CD4-positive, alpha-beta T cell (primary cell): ENCODE results near the gene OST4. TPM values are rescaled to one million over a fixed set of nuclear protein-coding genes. Genes with fewer than 3 reads are reported as not detected.

Source experiments
- ATAC-seq: fragments of 200-7000 bp; cut with Tn5 transposase; one replicate; pipeline ENCODE4 v1.10.0; 2022; ENCODE audit warnings: mild to moderate bottlenecking; ENCODE audit not compliant: poor library complexity
- CTCF ChIA-PET: fragments of 350-600 bp; sonication (Branson Sonifier 250); formaldehyde crosslinking; loops from one replicate; lab custom pipeline; 2021; ENCODE audit warnings: antibody characterized with exemption, inconsistent platforms; lab: Charles Lee
- POLR2A ChIA-PET: fragments of 350-600 bp; sonication (Branson Sonifier 250); formaldehyde crosslinking; loops from one replicate; lab custom pipeline; 2021; ENCODE audit warnings: antibody characterized with exemption, inconsistent platforms; lab: Charles Lee
- DNase-seq, 14 experiments: peaks; one replicate each; pipeline ENCODE4 v3.0.0-alpha.2; 2013 to 2020; ENCODE audit warnings: mixed read lengths in 2 of 14
- H3K27ac ChIP-seq, 2 donors: one replicate each; pipeline versions ENCODE4 v1.5.1 to v1.7.0; 2013; ENCODE audit warnings: low read length in 2 of 2, low read depth in 1 of 2, mild to moderate bottlenecking in 1 of 2
- H3K27me3 ChIP-seq, 2 experiments: 1 replicate in 1 of 2; 2 replicates in 1 of 2; pipeline versions ENCODE4 v1.6.1 to v1.7.0; 2013; ENCODE audit warnings: low read length in 2 of 2, control low read depth in 1 of 2, mild to moderate bottlenecking in 1 of 2, moderate library complexity in 1 of 2; ENCODE audit not compliant: insufficient read depth in 2 of 2, control insufficient read depth in 1 of 2
- H3K36me3 ChIP-seq: one replicate; pipeline ENCODE4 v1.6.1; 2013; ENCODE audit warnings: low read length, control low read depth; ENCODE audit not compliant: insufficient read depth
- H3K4me1 ChIP-seq: one replicate; pipeline ENCODE4 v1.6.1; 2013; ENCODE audit warnings: low read length, control low read depth; ENCODE audit not compliant: insufficient read depth
- H3K4me3 ChIP-seq: one replicate; pipeline ENCODE4 v1.5.1; 2013; ENCODE audit warnings: mild to moderate bottlenecking, low read length, moderate library complexity
- H3K9me3 ChIP-seq, 2 experiments: 1 replicate in 1 of 2; 2 replicates in 1 of 2; pipeline versions ENCODE4 v1.6.1 to v1.7.0; 2013; ENCODE audit warnings: low read length in 2 of 2, mild to moderate bottlenecking in 2 of 2, control low read depth in 1 of 2, moderate library complexity in 1 of 2; ENCODE audit not compliant: control insufficient read depth in 1 of 2, insufficient read depth in 1 of 2
- H3K27ac Mint-ChIP-seq: one replicate; pipeline ENCODE4 v1.8.0; 2020; ENCODE audit warnings: mixed read lengths
- H3K27me3 Mint-ChIP-seq: one replicate; pipeline ENCODE4 v1.8.0; 2021; ENCODE audit warnings: mixed read lengths
- H3K36me3 Mint-ChIP-seq: one replicate; pipeline ENCODE4 v1.8.0; 2021; ENCODE audit warnings: low read depth, mixed read lengths
- H3K4me1 Mint-ChIP-seq: one replicate; pipeline ENCODE4 v1.8.0; 2021; ENCODE audit warnings: low read depth, mixed read lengths
- H3K4me3 Mint-ChIP-seq: one replicate; pipeline ENCODE4 v1.8.0; 2020; ENCODE audit warnings: mild to moderate bottlenecking, mixed read lengths
- H3K9me3 Mint-ChIP-seq: one replicate; pipeline ENCODE4 v1.8.0; 2020; ENCODE audit warnings: mixed read lengths
- intact Hi-C, 2 experiments: fragments of 100-400 bp; cut with DNase I in 1 of 2; cut with micrococcal nuclease in 1 of 2; formaldehyde crosslinking; loops; one replicate each; pipeline versions ENCODE4 v1.15.1 to v1.9.0; 2023 to 2025; cut with DNase I, micrococcal nuclease
- total RNA-seq, 174 experiments: library from RNA in 2 of 174; stranded (reverse) in 2 of 174; gene quantifications; one replicate each; pipeline ENCODE4 v1.2.3 and lab custom pipeline; 2021 to 2026
- TF ChIP-seq, protein P1 (sequence below): fragments of 200-600 bp; IDR thresholded peaks from one replicate; pipeline ENCODE4 v1.8.0; 2022; ENCODE audit warnings: antibody characterized with exemption, mild to moderate bottlenecking

Gene OST4
- total RNA-seq, 2 experiments from 2014 or later = 232 to 254 TPM

DNA sequence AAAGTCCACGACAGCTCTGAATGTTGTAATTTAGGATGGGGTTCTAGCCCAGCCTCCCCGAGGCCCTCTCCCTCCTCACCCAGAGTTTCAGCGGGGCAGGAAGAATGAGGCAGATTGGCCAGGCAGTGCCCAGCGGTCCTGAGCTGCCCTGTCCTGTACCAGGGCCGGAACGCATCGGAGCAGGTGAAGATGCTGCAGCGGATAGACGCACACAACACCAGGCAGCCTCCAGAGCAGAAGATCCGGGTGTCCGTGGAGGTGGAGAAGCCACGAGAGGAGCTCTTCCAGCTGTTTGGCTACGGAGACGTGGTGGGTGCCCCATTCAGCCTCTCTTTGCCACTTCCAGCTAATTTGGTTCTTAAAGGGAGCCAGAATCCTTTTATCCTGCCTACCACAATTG lies 25.9 kb upstream of the OST4 start:
- Mint-ChIP-seq H3K4me1 (peaks cover 11% of the 10 kb centered on the region), H3K27ac (no peak overlapping the region), H3K27me3 (no peaks in the 10 kb centered on the region), H3K4me3 (no peak overlapping the region), H3K9me3 (no peaks in the 10 kb centered on the region), H3K36me3 (peaks cover 7% of the 10 kb centered on the region)
- POLR2A ChIA-PET = interaction anchor here (1.3 to 2.4 kb wide), 2 partner anchors 11 to 26 kb away, joined by 3 to 8 read pairs; partner anchors contain the start of genes KHK and OST4
- TF ChIP-seq, protein P1, sequence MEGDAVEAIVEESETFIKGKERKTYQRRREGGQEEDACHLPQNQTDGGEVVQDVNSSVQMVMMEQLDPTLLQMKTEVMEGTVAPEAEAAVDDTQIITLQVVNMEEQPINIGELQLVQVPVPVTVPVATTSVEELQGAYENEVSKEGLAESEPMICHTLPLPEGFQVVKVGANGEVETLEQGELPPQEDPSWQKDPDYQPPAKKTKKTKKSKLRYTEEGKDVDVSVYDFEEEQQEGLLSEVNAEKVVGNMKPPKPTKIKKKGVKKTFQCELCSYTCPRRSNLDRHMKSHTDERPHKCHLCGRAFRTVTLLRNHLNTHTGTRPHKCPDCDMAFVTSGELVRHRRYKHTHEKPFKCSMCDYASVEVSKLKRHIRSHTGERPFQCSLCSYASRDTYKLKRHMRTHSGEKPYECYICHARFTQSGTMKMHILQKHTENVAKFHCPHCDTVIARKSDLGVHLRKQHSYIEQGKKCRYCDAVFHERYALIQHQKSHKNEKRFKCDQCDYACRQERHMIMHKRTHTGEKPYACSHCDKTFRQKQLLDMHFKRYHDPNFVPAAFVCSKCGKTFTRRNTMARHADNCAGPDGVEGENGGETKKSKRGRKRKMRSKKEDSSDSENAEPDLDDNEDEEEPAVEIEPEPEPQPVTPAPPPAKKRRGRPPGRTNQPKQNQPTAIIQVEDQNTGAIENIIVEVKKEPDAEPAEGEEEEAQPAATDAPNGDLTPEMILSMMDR = no peak
- Histone ChIP-seq H3K9me3 (no peaks in the 10 kb centered on the region), H3K36me3 (peaks cover 2% of the 10 kb centered on the region), H3K27ac (no peak overlapping the region), H3K4me1 (peaks cover 9% of the 10 kb centered on the region), H3K4me3 (no peak overlapping the region), H3K27me3 (no peaks in the 10 kb centered on the region)
- intact Hi-C loops = loop anchor here in 1 of 2 experiments (5.0 kb wide), 1 partner anchor 585 kb away; no protein-coding TSS in a partner anchor
- DNase-seq (no peak), ATAC-seq (no peak)
- CTCF ChIA-PET = interaction anchor here (1.3 kb wide), 1 partner anchor 94 kb away, joined by 3 read pairs; no protein-coding TSS in a partner anchor

DNA sequence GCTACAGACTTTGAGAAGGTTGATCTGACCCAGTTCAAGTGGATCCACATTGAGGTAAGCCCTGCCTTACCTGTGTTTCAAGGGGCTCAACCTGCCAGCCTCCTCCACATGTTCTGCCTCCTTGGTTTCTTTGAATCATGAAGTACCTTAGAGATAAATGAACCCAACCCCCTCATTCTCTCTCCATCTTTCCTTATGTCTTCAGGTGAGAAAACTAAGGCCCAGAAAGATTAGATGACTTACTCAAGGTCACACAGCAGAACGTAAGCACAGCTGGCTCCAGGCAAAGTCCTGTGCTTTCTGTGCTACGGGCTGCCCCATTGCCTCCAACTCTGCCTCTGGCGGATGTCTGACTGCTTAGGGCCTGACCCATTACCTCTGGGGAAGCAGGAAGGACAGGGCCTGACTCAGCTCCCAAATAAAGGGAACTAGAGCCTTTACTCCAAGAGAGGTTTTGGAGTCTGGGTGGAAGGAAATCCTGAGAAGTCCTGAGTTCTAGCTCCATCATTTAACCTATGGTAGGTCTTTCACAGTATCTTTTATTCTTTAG lies 25.4 kb upstream of the OST4 start:
- peaks cover 11% of the 10 kb centered on the region for H3K4me1 Mint-ChIP-seq
- POLR2A ChIA-PET = interaction anchor here (1.3 to 2.4 kb wide), 2 partner anchors 10 to 25 kb away, joined by 3 to 8 read pairs; partner anchors contain the start of genes KHK and OST4
- no peak for ATAC-seq

DNA sequence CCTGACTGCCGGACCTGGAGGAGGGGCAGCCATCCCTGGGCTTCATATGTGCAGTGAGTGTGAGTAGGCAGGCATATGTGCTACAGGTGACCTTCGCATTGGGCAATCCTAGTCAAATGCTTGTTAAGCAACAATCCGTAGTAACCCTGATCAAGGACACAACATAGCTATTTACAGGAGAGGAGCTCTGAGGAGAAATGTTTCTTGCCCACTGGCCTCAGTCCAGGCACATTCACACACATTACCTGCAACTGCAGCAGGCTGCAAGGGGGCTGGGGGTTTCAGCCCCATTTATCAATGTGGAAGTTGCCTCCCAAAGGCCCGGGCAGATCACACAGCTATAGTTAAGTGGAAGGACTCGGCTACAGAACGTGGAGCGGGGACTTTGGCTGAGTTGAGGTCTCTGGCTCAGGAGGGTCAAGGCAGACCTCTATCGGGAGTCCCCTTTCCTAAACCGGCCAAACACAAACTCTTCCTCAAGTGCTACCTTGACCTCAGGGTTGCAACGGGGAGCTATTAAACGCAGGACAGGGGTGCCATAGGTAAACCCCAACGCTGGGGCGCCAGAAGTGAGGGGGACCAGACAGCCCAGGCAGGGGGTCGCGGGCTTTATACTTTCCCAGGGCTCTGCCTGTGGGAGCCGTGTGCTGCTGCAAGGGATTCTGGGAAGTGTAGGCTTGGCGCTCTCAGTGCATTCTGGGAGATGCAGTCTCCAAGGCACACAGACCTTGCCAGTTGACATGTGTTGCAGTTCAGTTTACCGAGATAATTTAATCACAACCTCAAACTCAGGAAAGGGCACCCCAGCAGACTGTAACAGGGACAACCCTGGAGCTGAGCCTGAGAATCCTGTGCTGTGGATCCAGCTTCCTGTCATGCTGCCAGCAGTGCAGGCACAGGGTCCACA lies 24.5 kb upstream of the OST4 start:
- no peaks in the 10 kb centered on the region for H3K9me3 ChIP-seq
- H3K27me3 Mint-ChIP-seq = no peaks in the 10 kb centered on the region
- H3K9me3 Mint-ChIP-seq = no peaks in the 10 kb centered on the region
- intact Hi-C loops = loop anchor here in 1 of 2 experiments (5.0 kb wide), 1 partner anchor 586 kb away; no protein-coding TSS in a partner anchor
- H3K36me3 ChIP-seq = peaks cover 2% of the 10 kb centered on the region
- DNase-seq (peak in 8 of 14 experiments; percentile 19 to 73 (median 46)), ATAC-seq (peak; percentile 88)
- peak overlapping the region; percentile 23 for H3K4me3 ChIP-seq
- H3K27ac Mint-ChIP-seq = no peak overlapping the region
- TF ChIP-seq, protein P1 = no peak
- H3K4me3 Mint-ChIP-seq = peak overlapping the region; percentile 4
- no peaks in the 10 kb centered on the region for H3K27me3 ChIP-seq
- CTCF ChIA-PET = interaction anchor here (0.6 to 1.6 kb wide), 4 partner anchors 9 to 184 kb away, joined by 3 to 7 read pairs (median 4); partner anchors contain the start of gene KHK
- no peak overlapping the region for H3K27ac ChIP-seq
- peaks cover 11% of the 10 kb centered on the region for H3K4me1 Mint-ChIP-seq
- POLR2A ChIA-PET = interaction anchor here (2.4 kb wide), 1 partner anchor 9 kb away, joined by 8 read pairs; the partner anchor contains the start of gene KHK
- peaks cover 7% of the 10 kb centered on the region for H3K36me3 Mint-ChIP-seq
- peaks cover 9% of the 10 kb centered on the region for H3K4me1 ChIP-seq

More for the DNA sequence above, 25.4 kb upstream of the OST4 start:
- H3K4me1 ChIP-seq = peaks cover 9% of the 10 kb centered on the region
- intact Hi-C loops = loop anchor here in 1 of 2 experiments (5.0 kb wide), 1 partner anchor 585 kb away; no protein-coding TSS in a partner anchor
- no peaks in the 10 kb centered on the region for H3K27me3 ChIP-seq
- H3K27me3 Mint-ChIP-seq = no peaks in the 10 kb centered on the region
- TF ChIP-seq, protein P1 = no peak
- no peaks in the 10 kb centered on the region for H3K9me3 ChIP-seq
- no peak overlapping the region for H3K4me3 ChIP-seq
- H3K27ac ChIP-seq = no peak overlapping the region
- H3K36me3 ChIP-seq = peaks cover 2% of the 10 kb centered on the region
- H3K27ac Mint-ChIP-seq = no peak overlapping the region
- H3K36me3 Mint-ChIP-seq = peaks cover 7% of the 10 kb centered on the region
- no peak overlapping the region for H3K4me3 Mint-ChIP-seq
- H3K9me3 Mint-ChIP-seq = no peaks in the 10 kb centered on the region
- CTCF ChIA-PET = interaction anchor here (1.3 to 1.6 kb wide), 3 partner anchors 10 to 183 kb away, joined by 3 to 7 read pairs (median 4); partner anchors contain the start of gene KHK
- DNase-seq = no peak
